IPS-18c (cell line): ENCODE data around the gene ZSCAN1.
"Not testable (repeated sequence)": the region's sequence is repeated elsewhere in the genome, so short reads cannot be mapped to it uniquely, and the experiment has no call there.

Experiments used
- H3K4me3 ChIP-seq: 2 replicates; pipeline ENCODE4 v1.7.0; 2013; ENCODE audit warnings: low read depth, mild to moderate bottlenecking, low read length, moderate library complexity; ENCODE audit not compliant: insufficient read depth
- H3K9me3 ChIP-seq: one replicate; pipeline ENCODE4 v1.6.1; 2013; ENCODE audit warnings: mild to moderate bottlenecking, low read length, moderate library complexity; ENCODE audit not compliant: control insufficient read depth, insufficient read depth

ZSCAN1 gene, protein sequence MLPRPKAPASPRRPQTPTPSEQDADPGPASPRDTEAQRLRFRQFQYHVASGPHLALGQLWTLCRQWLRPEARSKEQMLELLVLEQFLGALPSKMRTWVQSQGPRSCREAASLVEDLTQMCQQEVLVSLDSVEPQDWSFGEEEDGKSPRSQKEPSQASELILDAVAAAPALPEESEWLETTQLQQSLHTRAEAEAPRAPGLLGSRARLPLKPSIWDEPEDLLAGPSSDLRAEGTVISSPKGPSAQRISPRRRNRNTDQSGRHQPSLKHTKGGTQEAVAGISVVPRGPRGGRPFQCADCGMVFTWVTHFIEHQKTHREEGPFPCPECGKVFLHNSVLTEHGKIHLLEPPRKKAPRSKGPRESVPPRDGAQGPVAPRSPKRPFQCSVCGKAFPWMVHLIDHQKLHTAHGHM

DNA sequence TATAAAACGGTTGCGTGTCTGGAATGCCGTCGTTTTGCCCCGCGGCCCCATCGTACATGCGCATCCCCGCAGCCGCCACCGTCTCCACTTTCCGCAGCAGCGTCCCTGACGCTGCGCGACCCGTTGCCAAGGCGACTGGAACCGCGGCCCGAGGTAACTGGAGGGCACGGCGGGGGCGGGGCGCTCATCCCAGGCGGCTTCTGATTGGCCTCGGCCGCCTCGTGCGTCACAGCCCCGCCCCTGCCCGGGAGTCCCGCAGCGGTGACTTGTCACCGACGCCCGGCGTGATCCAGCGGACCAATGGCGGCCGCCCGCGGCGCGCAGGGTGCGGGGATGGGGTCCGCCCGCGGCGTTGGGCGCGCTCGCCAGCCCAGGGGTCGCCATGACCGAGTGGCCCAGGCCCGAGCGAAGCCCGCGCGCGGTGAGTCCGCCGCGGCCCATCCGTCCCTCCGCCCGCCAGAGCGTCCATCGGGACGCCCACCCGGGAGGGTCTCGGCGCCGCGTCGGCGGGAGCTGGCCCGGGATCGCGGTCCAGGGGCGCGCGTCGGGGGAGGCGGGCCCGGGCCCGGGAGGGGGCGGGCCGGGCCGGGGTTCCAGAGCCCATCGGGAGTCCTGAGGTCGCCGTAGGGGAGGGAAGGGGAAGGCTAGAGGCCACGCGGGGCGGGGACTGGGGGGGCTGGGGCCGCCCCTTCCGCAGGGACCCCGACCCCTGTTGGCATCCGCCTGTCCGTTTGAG lies at the start of gene ZSCAN1:
Gene ZSCAN1 (plus strand): TSS at position 285 of the 736 bp plus-strand sequence. CDS start 3,812 bp downstream, outside the sequence.
- H3K4me3 ChIP-seq: peak within 1 kb of the TSS; percentile 53
- no peaks in the 10 kb centered on the region for H3K9me3 ChIP-seq

- Histone ChIP-seq H3K4me3 (no peak overlapping the region), H3K9me3 (peaks cover 18% of the 10 kb centered on the region)
Measured at GRCh38 chr19:57992841-57993240, 41.0 kb upstream of the ZSCAN1 start.

DNA sequence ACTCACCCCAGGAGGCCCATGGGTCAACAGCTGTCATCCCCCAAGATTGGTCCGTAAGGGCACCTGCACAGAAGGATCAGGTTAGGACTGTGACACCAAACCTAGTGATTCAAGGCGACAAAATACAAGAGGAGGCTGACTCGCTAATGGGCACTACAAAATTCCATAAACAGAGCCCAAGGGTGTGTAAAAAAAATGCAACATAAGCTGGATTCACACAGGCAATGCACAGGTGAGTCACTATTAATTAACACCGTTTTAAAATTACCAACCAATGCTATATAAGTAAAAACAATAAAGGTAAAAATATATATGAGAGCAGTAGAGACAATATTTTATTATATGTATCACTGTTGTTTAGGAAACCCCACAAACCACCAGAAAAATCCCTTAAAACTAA lies 33.1 kb upstream of the ZSCAN1 start:
- Histone ChIP-seq H3K9me3 (peaks cover 10% of the 10 kb centered on the region), H3K4me3 (peak overlapping the region; percentile 9; the same call in 1 of the 2 replicates)

DNA sequence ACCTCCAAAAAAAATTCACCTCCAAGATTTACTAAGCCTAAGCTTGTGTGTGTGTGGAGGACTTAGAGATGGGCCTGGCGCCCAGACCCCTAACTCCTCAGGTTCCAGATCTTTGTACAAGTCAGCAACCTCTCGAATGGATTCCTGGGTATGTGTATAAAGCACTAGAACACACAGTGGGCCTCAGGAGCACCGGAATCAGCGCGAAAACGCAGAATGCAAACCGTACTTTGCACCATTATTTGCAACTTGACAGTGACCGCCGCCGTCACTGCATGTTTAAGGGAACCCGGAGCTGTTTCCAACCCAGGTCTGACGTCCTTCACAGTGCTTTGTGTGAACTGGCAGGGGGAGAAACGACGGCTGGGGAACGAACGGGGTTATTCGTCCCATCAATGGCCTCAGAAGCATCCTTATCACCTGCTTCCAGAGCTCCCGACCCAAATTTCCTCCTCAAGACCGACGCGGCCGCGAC lies 31.9 kb upstream of the ZSCAN1 start:
- Histone ChIP-seq H3K9me3 (peaks cover 10% of the 10 kb centered on the region), H3K4me3 (peak overlapping the region; percentile 97)

GRCh38 chr19:58002384-58003173 lies 31.2 kb upstream of the ZSCAN1 start, which contains the start of gene ZNF606:
TSS of gene ZNF606 (minus strand) at chr19:58002820. CDS start at chr19:58001319, 1,501 bp downstream.
- peak within 1 kb of the TSS; percentile 97 for H3K4me3 ChIP-seq
- peaks cover 10% of the 10 kb centered on the region for H3K9me3 ChIP-seq

GRCh38 chr19:58003174-58003828 lies 30.5 kb upstream of the ZSCAN1 start:
- Histone ChIP-seq H3K4me3 (peak overlapping the region; percentile 97), H3K9me3 (peaks cover 10% of the 10 kb centered on the region)

DNA sequence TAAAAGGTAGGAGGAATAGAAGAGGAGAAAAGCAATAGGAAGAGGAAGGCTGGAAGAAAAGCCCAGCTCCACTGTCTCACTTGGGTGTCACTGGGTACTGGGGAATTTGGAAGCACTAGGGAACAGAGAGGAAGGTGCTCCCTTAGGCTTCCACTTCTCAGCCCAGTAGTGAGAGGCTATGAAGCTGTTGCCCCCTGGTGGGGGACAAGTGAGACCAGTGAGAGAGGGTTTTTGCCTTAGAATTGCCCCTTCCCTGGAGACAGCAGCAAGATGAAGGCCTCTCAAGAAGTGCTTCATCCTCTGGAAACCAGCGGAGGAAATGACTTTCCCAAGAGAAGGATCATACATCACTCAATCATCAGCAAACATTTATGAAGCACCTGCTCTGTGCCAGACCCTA lies 26.5 kb upstream of the ZSCAN1 start:
- no peak overlapping the region for H3K4me3 ChIP-seq
- peaks cover 11% of the 10 kb centered on the region for H3K9me3 ChIP-seq

GRCh38 chr19:58008877-58009276 lies 24.9 kb upstream of the ZSCAN1 start:
- peaks cover 13% of the 10 kb centered on the region for H3K9me3 ChIP-seq
- H3K4me3 ChIP-seq: not testable (repeated sequence)

DNA sequence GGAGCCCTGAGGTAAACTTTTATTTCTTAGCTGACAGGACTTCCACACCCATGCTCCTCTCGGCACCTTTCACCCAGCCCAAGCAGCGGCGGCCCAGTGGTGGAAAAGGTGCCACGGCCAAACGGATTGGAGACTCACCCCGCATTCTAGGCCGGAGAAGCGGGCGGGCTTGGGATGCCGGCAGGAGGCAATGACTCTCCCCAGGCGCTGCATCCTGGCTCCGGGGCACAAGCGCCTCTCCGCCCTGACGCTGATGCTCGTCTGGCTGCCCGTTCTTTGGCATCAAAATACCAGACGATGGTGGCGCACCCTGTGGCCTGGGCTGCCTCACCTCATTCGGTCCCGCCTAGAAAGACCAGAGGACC lies 24.5 kb upstream of the ZSCAN1 start:
- Histone ChIP-seq H3K4me3 (peak overlapping the region; percentile 36; the same call in 1 of the 2 replicates), H3K9me3 (peaks cover 13% of the 10 kb centered on the region)

DNA sequence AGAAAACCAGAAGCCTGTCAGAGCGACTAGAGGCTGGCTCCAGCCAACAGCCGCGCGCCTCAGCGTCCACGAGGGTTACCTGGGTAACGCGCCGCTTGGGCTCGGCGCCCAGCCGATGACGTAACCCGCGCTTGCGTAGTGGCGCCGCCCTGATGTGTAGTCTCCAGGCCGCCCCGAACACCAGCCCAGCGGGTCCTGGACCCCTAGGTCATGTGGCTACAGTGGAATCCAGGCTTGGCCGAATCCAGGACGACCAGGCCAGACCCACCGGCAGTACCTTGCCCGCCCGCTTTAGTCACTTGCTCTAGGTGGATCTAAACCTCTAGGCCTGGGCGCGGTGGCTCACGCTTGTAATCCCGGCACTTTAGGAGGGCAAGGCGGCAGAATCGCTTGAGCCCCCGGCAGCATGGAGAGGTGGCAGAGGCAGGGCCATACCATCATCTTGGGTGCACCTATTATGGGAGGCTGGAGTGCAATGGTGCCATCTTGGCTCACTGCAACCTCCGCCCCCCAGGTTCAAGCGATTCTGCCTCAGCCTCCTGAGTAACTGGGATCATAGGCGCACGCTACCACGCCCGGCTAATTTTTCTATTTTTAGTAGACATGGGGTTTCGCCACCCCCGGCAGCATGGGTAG lies 24.0 kb upstream of the ZSCAN1 start:
- Histone ChIP-seq H3K9me3 (peaks cover 10% of the 10 kb centered on the region), H3K4me3 (peak overlapping the region; percentile 36; the same call in 1 of the 2 replicates)

- no peak overlapping the region for H3K4me3 ChIP-seq
- peaks cover 6% of the 10 kb centered on the region for H3K9me3 ChIP-seq
Measured at GRCh38 chr19:58010507-58010906, 23.3 kb upstream of the ZSCAN1 start.

- H3K4me3 ChIP-seq: no peak overlapping the region
- H3K9me3 ChIP-seq: peaks cover 6% of the 10 kb centered on the region
Measured at GRCh38 chr19:58014141-58014540, 19.7 kb upstream of the ZSCAN1 start.

DNA sequence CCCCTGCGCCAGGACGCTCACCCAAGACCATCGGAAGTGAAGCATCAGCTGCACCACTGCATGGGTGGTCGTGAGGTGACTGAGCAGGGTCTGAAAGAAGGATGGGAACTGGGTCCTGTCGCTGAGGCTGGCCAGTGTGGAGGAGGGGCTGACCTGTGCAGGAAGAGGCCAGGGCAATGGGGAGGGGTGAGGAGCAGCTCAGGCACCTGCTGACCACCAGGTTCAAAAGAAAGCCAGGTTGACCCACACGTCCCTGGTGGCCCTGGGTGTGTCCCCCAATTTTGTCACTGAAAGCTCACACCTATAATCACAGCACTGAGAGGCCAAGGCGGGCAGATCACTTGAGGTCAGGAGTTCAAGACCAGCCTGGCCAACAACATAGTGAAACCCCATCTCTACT lies 13.7 kb upstream of the ZSCAN1 start:
- no peak overlapping the region for H3K4me3 ChIP-seq
- peaks cover 7% of the 10 kb centered on the region for H3K9me3 ChIP-seq

DNA sequence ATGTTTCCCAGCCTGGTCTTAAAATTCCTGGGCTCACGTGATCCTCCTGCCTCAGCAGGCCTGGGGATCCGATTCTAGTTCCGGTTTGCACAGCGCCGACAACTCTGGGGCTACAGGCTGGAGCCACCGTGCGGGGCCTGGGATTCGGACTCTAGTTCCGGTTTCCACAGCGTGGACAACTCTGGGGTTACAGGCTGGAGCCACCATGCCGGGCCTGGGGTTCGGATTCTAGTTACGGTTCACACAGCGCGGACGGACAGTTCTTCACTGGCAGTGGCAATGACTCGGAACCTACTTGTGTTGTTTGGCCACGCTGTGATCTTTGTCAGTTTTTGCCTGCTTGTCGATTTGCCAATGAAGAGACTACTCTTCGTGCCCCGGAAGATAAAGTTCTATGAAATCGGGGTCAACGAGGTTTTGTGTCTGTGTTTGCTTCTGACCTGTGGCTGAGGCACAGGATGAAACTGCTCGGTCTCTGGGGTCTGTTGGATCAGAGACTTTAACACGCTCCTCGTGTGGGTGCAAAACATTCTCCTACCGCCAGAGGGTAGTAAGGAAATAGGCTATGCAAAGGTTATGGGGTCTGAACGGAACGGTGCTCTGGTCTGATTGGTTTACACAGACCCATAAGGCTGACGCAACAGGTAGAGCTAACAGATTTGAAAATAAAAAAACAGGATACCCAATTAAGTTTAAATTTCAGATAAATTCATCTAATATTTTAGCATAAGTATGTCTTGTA lies 12.1 kb upstream of the ZSCAN1 start:
- peaks cover 7% of the 10 kb centered on the region for H3K9me3 ChIP-seq
- no peak overlapping the region for H3K4me3 ChIP-seq

DNA sequence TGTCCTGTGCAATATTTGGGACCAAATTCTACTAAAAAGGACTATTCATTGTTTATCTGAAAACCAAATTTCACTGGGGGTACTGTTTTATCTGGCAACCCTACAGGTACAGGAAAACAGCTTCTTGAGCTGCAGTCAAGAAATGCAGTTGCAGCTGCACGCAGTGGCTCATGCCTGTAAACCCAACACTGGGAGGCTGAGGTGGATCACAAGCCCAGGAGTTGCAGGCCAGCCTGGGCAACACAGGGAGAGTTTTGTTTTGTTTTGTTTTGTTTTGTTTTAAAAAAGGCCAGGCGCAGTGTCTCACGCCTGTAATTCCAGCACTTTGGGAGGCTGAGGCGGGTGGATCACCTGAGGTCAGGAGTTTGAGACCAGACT lies 11.6 kb upstream of the ZSCAN1 start:
- Histone ChIP-seq H3K4me3 (no peak overlapping the region), H3K9me3 (peaks cover 7% of the 10 kb centered on the region)

DNA sequence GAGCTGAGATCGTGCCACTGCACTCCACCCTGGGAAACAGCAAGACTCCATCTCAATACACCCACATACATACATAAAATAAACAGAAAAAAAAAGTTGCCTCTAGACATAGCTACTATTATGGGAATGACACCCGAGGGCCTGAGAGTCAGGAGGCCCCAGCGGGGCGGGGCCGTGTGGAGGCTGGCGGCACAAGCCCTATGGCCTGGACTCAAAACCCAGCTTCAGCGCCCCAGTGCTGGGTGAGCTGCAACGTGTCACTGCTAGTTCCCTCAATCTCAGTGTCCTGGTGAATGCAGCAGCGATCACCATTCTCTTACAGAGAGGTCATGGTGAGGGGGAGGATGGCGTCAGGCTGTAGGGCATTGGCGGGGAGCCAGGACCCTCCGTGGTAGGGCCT lies 9.2 kb upstream of the ZSCAN1 start:
- Histone ChIP-seq H3K9me3 (peaks cover 7% of the 10 kb centered on the region), H3K4me3 (no peak overlapping the region)
